ENCODE measurements around the gene MRPS31. TPM values are rescaled to one million over a fixed set of nuclear protein-coding genes. Genes with fewer than 3 reads are reported as not detected.
"Not testable (repeated sequence)": the region's sequence is repeated elsewhere in the genome, so short reads cannot be mapped to it uniquely, and the experiment has no call there.

The MRPS31 gene
- total RNA-seq, 1 experiment from 2014 or later: 26.1 TPM

GRCh38 chr13:40762849-40763248 is 8.1 kb downstream of the MRPS31 start:
- no peak for DNase-seq (ENCODE audit: low spot score)

- DNase-seq (ENCODE audit: low spot score): no peak
Measured at GRCh38 chr13:40758811-40759210, 12.2 kb downstream of the MRPS31 start.

DNA sequence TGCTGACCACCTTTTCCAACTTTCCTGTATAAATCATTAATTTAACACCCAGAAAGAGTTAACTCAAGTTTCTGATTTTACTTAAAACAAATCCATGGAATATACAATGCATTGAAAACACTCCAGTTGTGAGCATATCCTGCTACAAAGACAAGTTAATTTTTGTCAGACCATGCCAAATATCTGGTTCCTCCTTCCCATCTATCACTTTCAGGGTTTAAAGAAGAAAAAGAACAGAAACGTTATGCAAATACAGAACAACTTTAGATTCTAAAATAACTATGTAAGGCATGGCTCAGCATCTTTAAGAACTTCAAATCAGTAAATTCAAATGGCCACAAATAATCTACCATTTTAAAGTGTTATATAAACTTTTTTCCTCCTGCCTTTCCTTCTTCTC is 14.9 kb downstream of the MRPS31 start:
- DNase-seq (ENCODE audit: low spot score): no peak

DNA sequence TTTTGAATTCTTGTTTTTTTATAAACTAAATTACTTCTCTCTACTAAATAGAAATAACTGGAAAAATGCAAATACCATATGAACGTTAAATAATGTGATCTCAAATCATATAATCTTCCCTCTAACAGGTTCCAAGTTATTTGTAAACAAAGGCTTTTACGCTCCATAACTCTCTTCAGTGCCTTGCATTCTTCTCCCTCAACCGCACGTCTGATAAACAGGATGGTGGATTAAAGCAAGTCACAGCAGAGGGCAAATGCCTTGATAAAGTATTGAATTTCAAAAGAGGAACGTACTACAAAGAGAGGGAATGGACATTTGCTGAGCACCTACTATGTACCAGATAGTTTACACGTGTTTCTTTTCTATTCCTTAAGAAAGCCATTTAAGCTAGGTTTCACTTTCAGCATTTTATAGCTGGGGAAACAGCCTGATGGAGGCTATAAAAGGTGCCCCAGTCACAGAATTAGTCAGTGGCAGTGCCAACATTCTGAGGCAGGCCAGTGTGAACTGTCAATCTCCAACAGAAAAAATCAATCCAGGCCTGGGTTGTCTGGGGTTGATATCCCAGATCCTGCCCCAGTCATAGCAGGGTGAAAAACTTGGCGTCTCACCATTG is 15.8 kb downstream of the MRPS31 start:
- no peak for DNase-seq (ENCODE audit: low spot score)

DNA sequence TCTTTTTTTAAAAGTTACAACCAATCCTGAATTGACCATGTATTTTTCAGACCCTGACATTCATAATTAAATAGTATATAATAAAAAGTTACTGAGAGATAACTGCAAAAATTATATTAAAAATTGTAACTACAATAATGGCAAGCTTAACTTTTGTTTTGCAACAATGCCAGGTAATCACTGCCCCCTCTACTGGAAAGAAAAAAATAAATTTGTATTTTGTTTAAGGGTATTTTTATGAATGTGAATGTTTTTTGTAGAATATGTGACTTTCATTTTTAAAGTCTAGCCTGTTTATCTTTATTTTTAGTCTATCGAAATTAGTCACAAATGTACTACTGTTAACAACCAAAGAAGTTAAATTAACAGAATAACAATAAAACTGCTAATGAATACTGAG is 21.7 kb downstream of the MRPS31 start:
- no peak for DNase-seq (ENCODE audit: low spot score)

GRCh38 chr13:40735232-40735548 is 35.8 kb downstream of the MRPS31 start:
- not testable (repeated sequence) for DNase-seq (ENCODE audit: low spot score)

- DNase-seq (ENCODE audit: low spot score): not testable (repeated sequence)
Measured at GRCh38 chr13:40734536-40735231, 36.3 kb downstream of the MRPS31 start.

- no peak for DNase-seq (ENCODE audit: low spot score)
Measured at GRCh38 chr13:40732658-40733057, 38.3 kb downstream of the MRPS31 start.

DNA sequence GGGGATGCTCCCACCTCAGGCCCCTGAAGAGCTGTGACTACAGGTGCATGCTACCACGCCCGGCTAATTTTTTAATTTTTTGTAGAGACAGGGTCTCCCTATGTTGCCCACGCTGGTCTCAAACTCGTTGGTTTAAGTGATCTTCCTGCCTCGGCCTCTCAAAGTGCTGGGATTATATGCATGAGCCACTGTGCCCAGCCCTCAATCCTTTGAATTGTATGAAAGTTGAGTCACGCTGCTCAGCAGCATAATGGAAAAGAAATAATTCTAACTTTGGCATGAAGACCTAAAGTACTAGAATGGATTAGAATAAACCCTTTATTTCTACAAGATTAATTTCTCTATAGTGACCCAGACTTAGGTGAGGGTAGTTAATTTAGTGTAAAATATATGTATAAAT is 42.4 kb downstream of the MRPS31 start:
- no peak for DNase-seq (ENCODE audit: low spot score)

- DNase-seq (ENCODE audit: low spot score): not testable (repeated sequence)
Measured at GRCh38 chr13:40714433-40714832, 56.6 kb downstream of the MRPS31 start.

GRCh38 chr13:40706439-40706838 is 64.6 kb downstream of the MRPS31 start:
- DNase-seq (ENCODE audit: low spot score): no peak

- no peak for DNase-seq (ENCODE audit: low spot score)
Measured at GRCh38 chr13:40697711-40698110, 73.3 kb downstream of the MRPS31 start.

DNA sequence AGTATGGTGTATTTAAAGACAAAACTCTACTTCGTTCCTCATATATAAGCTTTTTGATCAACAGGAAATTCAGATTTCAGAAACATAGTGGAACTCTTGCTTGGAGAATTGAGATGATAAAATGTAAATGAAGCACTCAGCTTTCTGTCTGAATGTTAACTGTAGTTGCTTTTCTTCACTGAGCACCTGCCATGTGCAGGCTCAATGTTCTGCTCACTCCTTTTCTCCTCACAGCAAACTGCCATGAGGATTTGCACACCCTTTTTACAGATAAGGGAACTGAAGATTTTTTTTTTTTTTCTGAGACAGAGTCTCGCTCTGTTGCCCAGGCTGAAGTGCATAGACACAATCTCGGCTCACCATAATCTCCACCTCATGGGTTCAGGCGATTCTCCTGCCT is 76.6 kb downstream of the MRPS31 start:
- no peak for DNase-seq (ENCODE audit: low spot score)

DNA sequence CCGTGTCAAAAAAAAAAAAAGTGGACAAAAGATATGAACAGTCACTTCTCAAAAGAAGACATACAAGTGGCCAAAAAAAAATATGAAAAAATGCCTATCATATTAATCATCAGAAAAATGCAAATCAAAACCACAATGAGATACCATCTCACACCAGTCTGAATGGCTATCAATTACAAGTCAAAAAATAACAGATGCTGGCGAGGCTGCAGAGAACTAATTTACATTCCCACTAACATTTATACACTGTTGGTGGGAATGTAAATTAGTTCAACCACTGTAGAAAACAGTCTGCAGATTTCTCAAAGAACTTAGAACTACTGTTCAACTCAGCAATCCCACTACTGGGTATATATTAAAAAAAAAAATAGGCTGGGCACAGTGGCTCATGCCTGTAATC is 78.0 kb downstream of the MRPS31 start:
- peak; percentile 36 for DNase-seq (ENCODE audit: low spot score)

GRCh38 chr13:40688781-40689180 is 82.2 kb downstream of the MRPS31 start:
- DNase-seq (ENCODE audit: low spot score): no peak

DNA sequence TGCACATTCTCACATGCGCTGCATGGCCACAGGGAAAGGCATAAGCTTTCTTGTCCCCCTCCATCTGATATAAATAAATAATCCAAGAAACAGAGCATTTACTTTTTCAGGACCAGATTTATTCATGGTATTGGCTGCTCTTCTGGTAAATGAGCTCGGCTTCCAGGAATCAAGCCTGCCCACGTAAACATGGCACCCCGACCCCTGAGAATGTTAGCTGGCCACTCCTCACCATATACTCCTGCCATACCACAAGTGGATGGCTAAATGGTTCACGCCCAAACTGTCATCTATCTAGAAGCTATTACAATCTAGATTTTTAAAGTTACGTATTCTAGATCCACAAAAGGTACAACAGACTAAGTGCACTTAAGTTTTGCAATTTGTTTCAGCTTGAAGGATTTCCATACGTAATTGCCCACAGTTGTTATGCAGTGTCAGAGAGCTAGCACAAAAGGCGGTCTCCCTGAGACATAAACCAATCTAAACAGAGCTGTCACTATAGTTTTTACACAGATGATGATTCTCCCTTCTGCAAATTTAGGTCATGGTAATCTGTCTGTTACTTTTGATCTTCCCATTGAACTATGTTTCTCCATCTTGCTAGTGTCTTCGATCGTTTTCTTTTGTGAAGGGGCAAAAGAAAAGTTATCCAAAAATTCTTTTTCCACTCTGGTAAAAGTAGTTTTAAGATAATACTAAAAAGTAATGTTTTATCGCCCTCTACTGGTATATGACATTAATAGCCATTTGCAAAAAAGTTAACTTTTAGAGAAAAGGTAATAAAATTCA is 88.3 kb downstream of the MRPS31 start:
- no peak for DNase-seq (ENCODE audit: low spot score)

DNA sequence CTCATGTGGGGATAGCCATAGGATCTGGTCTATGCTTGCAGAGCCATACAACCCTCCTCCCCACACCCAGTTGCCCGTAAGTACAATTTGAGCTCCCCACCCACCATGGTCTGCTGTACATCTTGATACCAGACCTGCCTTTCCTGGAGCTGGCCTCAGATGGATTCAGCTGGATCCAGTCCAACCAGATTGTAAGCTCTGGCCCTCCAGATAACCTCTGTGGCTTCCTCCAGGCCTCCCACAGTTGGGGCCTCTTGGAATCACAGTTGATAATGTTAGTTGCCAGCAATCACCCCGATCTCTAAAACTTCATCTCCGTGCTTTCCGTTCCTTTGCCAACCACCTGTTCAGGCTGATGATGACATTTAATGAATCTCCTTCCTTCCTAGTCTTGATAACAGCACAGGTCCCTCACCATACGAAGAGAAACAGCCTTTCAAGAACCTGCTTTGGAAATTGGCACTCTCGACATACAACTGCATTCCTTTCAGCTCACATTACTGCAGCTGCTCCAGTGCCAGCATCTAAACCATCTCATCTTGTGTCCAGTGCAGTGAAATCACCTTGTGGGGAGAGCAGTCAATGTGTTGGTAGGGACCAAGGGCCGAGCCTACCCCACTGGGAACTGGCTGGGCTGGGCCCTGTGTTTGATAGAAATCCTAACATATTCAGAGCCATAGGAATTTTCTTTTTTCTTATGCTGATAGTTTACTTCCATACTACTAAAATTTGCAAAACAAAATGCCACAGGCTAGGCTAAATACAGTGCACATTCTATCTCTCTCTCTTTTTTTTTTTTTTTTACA is 89.4 kb downstream of the MRPS31 start:
- DNase-seq (ENCODE audit: low spot score): peak; percentile 33

DNA sequence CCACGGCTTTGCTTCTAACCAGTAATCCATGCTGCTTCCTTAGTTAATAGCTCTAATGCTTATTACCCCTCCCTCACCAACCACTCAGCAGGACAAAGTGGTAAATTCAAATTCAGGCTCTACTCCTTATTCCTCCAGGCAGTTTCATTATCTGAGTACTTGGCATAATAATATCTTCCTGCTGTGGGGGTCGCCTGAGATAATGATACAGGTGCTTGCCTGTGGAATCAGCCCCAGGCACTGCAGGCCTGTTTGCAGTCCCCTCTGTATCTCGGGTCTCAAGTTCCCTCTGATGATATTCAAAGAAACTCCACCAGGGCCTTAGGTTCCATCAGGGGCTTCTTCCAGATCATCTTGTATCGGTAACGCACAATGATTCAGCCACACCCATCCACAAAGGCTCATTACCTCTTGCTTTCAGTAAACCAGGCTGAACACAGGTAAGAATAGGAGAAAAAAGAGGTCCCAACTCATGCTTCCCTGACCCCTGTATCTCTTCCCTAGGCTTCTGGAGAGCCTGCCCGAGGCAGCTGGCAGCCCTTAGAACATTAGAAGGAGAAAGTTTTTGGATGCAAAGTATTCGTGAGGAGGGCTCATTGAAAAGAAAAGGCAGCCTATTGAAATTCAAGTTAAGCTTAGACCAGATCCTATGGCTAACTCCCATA is 90.2 kb downstream of the MRPS31 start:
- no peak for DNase-seq (ENCODE audit: low spot score)

GRCh38 chr13:40679480-40679985 is 91.5 kb downstream of the MRPS31 start:
- no peak for DNase-seq (ENCODE audit: low spot score)
